ENCODE results near the gene ADAMTSL1.

DNA sequence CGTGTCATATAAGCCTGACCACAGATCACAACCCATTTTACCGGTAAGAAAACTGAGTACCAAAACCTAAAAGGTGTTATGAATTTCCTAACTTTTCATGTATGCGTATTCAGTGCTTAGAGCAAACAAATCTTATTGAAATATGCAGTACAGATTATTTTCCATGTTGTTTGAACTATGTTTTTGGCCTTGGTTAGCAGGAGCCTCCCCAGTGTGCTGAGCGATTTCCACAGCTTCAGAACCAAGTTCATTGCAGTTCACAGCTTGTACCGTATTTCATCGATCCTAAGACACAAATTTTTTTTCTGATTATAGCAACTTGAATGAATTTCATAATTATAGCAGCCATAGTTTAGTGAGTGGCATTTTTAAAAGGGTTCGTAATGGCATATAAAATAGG is 13.7 kb downstream of the ADAMTSL1 start:
- TF ChIP-seq, protein P1, sequence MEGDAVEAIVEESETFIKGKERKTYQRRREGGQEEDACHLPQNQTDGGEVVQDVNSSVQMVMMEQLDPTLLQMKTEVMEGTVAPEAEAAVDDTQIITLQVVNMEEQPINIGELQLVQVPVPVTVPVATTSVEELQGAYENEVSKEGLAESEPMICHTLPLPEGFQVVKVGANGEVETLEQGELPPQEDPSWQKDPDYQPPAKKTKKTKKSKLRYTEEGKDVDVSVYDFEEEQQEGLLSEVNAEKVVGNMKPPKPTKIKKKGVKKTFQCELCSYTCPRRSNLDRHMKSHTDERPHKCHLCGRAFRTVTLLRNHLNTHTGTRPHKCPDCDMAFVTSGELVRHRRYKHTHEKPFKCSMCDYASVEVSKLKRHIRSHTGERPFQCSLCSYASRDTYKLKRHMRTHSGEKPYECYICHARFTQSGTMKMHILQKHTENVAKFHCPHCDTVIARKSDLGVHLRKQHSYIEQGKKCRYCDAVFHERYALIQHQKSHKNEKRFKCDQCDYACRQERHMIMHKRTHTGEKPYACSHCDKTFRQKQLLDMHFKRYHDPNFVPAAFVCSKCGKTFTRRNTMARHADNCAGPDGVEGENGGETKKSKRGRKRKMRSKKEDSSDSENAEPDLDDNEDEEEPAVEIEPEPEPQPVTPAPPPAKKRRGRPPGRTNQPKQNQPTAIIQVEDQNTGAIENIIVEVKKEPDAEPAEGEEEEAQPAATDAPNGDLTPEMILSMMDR (IDR thresholded peaks at IDR 0.05; ENCODE audit: insufficient read depth, low read depth, low read length): no peak
- TF ChIP-seq EZH2 (IDR thresholded peaks at IDR 0.05; ENCODE audit: insufficient read depth, low read length): no peak

Measured in astrocyte (in vitro differentiated cells and primary cell).